ENCODE data around the gene SDK1. TPM values are rescaled to one million over a fixed set of nuclear protein-coding genes. Genes with fewer than 3 reads are reported as not detected.

SDK1 gene
- polyA plus RNA-seq, 2 of the 4 experiments (the other 2 are of a cell fraction), result 0.12 to 0.28 TPM

DNA sequence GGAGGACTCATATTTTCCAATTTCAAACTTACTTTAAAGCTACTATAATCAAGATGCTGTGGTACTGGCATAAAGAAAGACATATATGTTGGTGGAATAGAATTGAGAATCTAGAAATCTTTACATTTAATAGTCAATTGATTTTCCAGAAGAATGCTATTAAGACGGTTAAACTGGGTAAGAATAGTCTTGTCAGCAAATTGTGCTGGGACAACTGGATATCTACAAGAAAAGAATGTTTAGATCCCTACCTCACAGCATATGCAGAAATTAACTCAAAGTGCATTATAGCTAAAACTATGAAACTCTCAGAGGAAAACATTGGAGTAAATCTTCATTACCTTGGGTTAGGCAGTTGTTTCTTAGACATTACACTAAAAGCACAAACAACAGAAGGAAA, 203.3 kb downstream of the SDK1 start:
- Histone ChIP-seq H3K27ac (no peak overlapping the region), H3K4me3 (no peak overlapping the region), H3K9me3 (peaks cover 31% of the 10 kb centered on the region), H3K4me1 (no peaks in the 10 kb centered on the region), H3K4me2 (no peak overlapping the region)
- FAIRE-seq, result no peak
- WGBS (ENCODE audit: missing lambda C conversion rate), result 60% methylated on average over 1 of the region's 1 CpG
- no peak for TF ChIP-seq HEYL (CRISPR knock-in tag; IDR thresholded peaks at IDR 0.05)
- TF ChIP-seq MAX (IDR thresholded peaks at IDR 0.05), result no peak
- peak; percentile 87 for TF ChIP-seq MAFK (IDR thresholded peaks at IDR 0.05; ENCODE audit: partially characterized antibody)
- TF ChIP-seq CEBPB (IDR thresholded peaks at IDR 0.05), result no peak
- TF ChIP-seq ESRRA (IDR thresholded peaks at IDR 0.05; ENCODE audit: borderline replicate concordance, low read length), result no peak
- TF ChIP-seq, protein P1, sequence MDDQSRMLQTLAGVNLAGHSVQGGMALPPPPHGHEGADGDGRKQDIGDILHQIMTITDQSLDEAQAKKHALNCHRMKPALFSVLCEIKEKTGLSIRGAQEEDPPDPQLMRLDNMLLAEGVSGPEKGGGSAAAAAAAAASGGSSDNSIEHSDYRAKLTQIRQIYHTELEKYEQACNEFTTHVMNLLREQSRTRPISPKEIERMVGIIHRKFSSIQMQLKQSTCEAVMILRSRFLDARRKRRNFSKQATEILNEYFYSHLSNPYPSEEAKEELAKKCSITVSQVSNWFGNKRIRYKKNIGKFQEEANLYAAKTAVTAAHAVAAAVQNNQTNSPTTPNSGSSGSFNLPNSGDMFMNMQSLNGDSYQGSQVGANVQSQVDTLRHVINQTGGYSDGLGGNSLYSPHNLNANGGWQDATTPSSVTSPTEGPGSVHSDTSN (IDR thresholded peaks at IDR 0.05), result no peak
- CTCF ChIA-PET, result interaction anchor here (0.5 kb wide), 1 partner anchor 385 kb away, joined by 3 read pairs; no protein-coding TSS in a partner anchor
- no peak for ATAC-seq
- POLR2A ChIA-PET, result no interaction called here
- no peak for DNase-seq (ENCODE audit: low read depth in 1 of 2, low spot score in 1 of 2)

- Histone ChIP-seq H3K4me3 (no peak overlapping the region), H3K9me3 (peaks cover 17% of the 10 kb centered on the region), H3K4me2 (no peak overlapping the region), H3K4me1 (no peaks in the 10 kb centered on the region), H3K27ac (no peak overlapping the region)
- no peak for TF ChIP-seq POLR2AphosphoS2 (conservative IDR thresholded peaks at IDR 0.05; ENCODE audit: low read length)
- TF ChIP-seq, protein P2, sequence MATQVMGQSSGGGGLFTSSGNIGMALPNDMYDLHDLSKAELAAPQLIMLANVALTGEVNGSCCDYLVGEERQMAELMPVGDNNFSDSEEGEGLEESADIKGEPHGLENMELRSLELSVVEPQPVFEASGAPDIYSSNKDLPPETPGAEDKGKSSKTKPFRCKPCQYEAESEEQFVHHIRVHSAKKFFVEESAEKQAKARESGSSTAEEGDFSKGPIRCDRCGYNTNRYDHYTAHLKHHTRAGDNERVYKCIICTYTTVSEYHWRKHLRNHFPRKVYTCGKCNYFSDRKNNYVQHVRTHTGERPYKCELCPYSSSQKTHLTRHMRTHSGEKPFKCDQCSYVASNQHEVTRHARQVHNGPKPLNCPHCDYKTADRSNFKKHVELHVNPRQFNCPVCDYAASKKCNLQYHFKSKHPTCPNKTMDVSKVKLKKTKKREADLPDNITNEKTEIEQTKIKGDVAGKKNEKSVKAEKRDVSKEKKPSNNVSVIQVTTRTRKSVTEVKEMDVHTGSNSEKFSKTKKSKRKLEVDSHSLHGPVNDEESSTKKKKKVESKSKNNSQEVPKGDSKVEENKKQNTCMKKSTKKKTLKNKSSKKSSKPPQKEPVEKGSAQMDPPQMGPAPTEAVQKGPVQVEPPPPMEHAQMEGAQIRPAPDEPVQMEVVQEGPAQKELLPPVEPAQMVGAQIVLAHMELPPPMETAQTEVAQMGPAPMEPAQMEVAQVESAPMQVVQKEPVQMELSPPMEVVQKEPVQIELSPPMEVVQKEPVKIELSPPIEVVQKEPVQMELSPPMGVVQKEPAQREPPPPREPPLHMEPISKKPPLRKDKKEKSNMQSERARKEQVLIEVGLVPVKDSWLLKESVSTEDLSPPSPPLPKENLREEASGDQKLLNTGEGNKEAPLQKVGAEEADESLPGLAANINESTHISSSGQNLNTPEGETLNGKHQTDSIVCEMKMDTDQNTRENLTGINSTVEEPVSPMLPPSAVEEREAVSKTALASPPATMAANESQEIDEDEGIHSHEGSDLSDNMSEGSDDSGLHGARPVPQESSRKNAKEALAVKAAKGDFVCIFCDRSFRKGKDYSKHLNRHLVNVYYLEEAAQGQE (IDR thresholded peaks at IDR 0.05), result no peak
- TF ChIP-seq HOXA7 (CRISPR knock-in tag; IDR thresholded peaks at IDR 0.05), result no peak
- no peak for TF ChIP-seq FOSL2 (IDR thresholded peaks at IDR 0.05)
- no peak for TF ChIP-seq FOSL2 (CRISPR knock-in tag; IDR thresholded peaks at IDR 0.05)
- TF ChIP-seq CBX2 (IDR thresholded peaks at IDR 0.05; ENCODE audit: borderline replicate concordance, low read depth), result no peak
- no peak for TF ChIP-seq PHF8 (IDR thresholded peaks at IDR 0.05; ENCODE audit: borderline replicate concordance, low read depth)
- TF ChIP-seq HEYL (CRISPR knock-in tag; IDR thresholded peaks at IDR 0.05), result no peak
- TF ChIP-seq SMC3 (IDR thresholded peaks at IDR 0.05), result no peak
- no peak for TF ChIP-seq RFX5 (IDR thresholded peaks at IDR 0.05)
- no peak for TF ChIP-seq KDM1A (IDR thresholded peaks at IDR 0.05; ENCODE audit: low read depth)
- no peak for TF ChIP-seq FOXS1 (CRISPR knock-in tag; IDR thresholded peaks at IDR 0.05)
- no peak for TF ChIP-seq HOXB13 (CRISPR knock-in tag; IDR thresholded peaks at IDR 0.05; ENCODE audit: low read depth)
- no peak for TF ChIP-seq MAX (IDR thresholded peaks at IDR 0.05)
- no peak for TF ChIP-seq RARB (CRISPR knock-in tag; IDR thresholded peaks at IDR 0.05)
- TF ChIP-seq SREBF2 (IDR thresholded peaks at IDR 0.05), result no peak
- no peak for TF ChIP-seq RAD21 (conservative IDR thresholded peaks at IDR 0.05 in 1 of 2, IDR thresholded peaks at IDR 0.05 in 1 of 2)
- TF ChIP-seq KDM5A (IDR thresholded peaks at IDR 0.05), result no peak
- TF ChIP-seq, protein P3, sequence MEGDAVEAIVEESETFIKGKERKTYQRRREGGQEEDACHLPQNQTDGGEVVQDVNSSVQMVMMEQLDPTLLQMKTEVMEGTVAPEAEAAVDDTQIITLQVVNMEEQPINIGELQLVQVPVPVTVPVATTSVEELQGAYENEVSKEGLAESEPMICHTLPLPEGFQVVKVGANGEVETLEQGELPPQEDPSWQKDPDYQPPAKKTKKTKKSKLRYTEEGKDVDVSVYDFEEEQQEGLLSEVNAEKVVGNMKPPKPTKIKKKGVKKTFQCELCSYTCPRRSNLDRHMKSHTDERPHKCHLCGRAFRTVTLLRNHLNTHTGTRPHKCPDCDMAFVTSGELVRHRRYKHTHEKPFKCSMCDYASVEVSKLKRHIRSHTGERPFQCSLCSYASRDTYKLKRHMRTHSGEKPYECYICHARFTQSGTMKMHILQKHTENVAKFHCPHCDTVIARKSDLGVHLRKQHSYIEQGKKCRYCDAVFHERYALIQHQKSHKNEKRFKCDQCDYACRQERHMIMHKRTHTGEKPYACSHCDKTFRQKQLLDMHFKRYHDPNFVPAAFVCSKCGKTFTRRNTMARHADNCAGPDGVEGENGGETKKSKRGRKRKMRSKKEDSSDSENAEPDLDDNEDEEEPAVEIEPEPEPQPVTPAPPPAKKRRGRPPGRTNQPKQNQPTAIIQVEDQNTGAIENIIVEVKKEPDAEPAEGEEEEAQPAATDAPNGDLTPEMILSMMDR (IDR thresholded peaks at IDR 0.05), result no peak
- no peak for TF ChIP-seq ZC3H11A (IDR thresholded peaks at IDR 0.05)
- FAIRE-seq (no peak), DNase-seq (ENCODE audit: low read depth in 1 of 2, low spot score in 1 of 2) (no peak), ATAC-seq (no peak)
- CTCF ChIA-PET, result no interaction called here
- POLR2A ChIA-PET, result no interaction called here
- WGBS (ENCODE audit: missing lambda C conversion rate), result 37% methylated on average over 11 of the region's 11 CpGs
Measured at GRCh38 chr7:3510101-3511020, 209.3 kb downstream of the SDK1 start.

Data from A549 (cell line).